Measurements from ENCODE around the gene NSFL1C.
"Not testable (repeated sequence)": the region's sequence is repeated elsewhere in the genome, so short reads cannot be mapped to it uniquely, and the experiment has no call there.

The NSFL1C gene

DNA sequence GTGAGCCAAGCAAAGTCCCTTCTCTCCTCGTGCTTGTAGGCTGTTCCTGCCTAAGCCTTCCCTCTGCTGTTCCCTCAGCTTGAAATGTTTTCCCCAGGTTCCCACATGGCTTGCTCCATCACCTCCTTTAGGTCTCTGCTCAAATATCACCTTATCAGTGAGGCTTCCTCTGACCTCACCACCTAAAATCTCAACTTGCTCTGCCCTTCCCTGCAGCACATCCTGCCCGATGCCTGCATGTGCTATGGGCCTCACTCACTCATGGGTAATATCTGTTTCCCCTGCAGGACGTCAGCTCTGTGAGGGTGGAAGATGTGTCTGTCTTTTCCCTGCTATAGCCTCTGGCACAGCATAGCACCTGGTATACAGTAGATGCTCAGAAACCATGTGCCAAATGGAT lies 43.9 kb downstream of the NSFL1C start:
- DNase-seq: no peak

DNA sequence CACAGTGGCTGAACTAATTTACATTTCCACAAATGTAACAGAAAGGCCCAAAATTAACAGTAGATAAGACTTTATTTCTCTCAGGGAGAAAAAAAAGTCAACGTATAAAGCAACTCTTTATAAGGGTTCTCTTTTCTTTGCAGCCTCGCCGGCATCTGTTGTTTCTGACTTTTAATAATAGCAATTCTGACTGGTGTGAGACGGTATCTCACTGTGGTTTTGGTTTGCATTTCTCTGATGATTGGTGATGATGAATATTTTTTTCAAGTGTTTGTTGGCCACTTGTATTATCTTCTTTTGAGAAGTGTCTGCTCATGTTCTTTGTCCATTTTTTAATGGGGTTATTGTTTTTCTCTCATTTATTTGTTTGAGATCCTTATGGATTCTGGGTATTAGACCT lies 46.6 kb downstream of the NSFL1C start:
- no peak for DNase-seq

DNA sequence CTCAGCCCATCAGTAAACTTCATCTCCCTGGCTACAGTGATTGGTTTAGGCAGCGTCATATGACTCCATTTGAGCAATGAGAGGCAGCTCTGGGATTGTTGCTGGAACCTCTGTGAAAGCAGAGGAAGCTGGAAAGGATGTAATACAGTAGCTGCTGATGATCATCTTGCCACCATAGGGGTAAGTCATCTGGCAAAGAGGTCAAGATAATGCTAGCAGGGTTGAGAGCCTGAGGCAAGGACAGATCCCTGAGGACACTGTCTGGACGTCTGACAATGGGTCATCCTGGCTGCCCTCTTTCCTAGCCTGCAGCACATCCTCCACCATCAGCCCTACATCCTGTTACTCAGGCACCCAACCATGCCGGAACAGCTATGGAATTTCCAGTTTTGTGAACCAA lies 48.3 kb downstream of the NSFL1C start:
- no peak for DNase-seq

DNA sequence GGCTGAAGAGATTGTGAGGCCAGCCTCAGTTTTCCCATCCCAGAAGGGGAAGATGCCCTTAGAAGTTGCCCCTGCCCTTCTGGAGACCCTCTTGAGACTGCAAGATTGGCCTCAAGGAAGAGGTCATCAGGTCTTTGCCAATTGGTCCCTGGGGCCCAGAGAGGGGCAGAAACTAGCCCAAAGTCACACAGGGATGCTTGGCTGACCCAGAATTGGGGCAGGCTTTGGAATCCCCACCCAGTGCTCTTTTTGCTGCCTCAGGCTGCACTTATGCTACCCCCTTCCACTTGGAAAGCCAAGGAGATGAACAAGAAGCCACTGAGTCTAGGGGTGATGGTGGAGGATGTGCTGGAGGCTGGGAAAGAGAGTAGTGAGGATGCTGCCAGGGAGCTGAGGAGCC lies 48.9 kb downstream of the NSFL1C start:
- no peak for DNase-seq

DNA sequence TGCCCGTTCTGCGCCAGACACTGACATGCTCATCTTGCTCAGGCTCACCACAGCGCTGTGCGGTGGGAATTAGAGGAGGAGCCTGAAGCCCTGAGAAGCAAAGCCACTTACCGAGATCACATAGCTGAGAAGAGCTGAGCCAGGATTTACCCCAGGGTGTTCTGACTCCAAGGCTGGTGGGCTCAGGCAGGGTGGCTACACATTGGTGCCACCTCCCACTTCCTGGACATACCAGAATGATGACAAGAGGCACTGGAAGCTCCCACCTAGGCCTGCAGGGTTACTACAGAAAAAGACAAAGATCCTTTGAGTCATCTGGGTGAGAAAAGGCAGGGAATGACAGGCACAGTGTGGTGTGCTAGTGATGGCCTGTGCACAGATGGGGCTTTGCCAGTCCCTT lies 49.4 kb downstream of the NSFL1C start:
- no peak for DNase-seq

DNA sequence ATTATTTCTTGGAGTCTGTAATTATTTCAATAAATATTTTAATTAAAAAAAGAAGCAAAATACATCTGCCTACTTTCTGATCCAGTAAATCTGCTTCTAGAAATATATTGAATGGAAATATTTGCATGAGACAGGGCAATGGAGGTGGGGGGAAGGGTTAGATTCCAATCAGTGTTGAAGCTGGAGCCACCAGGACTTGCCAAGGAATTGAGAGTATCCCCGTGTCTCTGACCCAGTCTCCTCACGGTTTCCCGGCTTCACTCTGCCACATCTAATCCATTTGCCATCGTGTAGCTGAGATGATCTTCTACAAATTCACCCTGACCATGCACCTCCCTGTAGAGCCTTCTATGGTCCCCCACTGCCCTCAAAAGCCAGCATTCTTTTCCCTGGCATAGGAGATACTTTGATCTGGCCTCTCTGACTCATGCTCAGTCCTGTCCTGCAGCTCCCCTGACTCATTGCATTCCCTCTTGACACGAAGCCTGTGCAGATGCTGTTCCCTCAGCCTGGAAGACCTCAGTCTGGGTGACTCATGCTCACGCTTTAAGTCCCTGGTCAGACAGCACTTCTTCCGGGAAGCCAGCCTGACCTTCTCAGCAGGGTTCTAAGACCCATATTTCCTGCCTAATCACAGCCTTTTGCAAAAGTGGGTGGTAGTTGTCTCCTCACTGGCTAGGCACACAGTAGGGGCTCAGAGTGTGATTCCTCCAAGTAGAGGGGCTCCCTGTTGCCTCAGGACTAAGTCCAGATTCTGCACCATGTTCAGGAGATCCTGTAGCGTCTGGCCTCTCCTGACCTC lies 50.8 kb downstream of the NSFL1C start:
- DNase-seq: no peak

DNA sequence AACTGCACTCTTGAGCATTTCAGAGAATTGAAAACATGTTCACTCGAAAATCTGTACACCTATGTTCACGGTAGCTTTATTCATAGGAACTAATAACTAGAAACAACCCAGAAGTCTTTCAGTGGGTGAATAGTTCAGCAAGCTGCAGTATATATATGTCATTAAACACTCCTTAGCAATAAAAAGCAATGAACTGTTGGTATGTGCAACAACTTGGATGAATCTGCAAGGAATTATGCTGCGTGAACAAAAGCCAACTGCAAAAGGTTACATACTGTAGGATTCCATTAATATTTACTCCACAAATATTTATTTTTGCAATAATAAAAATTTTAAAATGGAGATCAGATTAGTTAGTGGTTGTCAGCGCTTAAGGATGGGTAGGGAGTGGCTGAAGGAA lies 51.7 kb downstream of the NSFL1C start:
- no peak for DNase-seq

DNA sequence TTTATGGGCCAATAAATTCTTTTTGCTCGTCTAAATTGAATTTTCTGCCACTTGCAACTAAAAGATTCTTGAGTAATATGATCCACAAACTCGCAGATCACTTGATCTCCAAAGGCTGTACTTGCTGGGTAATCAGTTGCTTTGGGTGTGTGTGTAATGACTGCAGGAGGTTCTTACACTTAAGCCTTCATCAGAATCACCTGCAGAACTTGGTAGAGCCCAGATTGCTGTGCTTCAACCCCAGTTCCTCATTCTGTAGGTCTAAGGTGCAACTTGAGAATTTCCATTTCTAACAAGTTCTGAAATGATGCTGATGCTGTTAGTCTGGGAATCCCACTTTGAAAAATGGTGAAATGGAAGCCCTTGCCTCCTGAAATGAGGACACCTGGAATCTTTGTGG lies 60.8 kb downstream of the NSFL1C start:
- DNase-seq: no peak

DNA sequence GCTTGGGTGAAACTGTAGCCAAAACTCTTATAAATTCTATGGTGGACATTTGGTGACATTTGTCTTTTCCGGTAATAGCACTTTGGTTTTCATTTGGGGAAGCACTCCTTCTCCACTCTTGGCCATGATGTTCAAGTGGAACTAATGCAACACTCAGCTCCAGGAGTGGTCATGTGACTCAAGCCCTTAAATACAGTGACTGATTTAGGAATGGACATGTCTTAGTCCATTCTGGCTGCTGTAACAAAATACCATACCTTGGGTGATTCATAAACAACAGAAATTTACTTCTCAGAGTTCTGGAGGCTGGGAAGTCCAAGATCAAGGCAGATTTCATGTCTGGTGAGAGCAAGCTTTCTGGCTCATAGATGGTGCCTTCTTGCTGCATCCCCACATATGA lies 63.0 kb downstream of the NSFL1C start:
- DNase-seq: no peak

DNA sequence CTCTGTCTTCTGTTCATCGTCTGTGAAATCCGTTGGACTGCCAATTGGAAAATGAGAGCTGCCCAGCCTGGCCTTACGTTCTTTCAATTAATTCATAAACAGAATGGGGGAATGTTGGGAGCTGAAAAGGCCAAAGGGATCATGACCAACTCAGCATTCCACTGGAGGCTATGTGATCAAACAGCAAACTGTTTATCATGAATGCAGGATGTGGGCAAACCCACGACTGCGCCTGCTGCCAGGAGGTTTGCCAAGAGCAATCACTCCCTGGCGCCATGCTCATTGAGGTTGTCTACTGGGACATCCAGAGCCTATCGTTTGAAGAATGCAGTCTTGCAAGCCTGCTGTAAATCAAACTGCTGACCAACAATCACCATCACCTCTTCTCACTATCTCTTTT lies 64.5 kb downstream of the NSFL1C start:
- DNase-seq: no peak

DNA sequence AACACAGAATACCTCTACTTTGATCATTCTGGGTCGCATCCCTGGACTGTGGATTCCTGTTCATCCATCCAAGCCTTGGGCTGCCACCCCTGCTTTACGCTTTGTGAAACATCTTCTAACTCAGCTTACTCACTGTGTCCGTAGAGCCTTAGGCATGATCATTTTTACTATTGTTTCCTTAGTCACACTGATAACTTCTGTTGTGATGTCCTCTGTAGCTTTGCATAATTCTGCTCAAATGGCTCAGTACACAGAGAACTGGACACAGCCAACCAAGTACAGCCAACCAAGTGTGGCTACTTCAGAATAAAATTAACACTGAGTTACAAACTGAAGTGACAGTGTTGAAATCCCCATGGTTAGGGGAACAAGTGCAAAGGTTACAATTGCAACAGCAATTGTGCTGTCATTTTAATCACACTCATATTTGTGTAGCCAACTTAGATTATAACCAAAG lies 65.2 kb downstream of the NSFL1C start:
- DNase-seq: no peak

DNA sequence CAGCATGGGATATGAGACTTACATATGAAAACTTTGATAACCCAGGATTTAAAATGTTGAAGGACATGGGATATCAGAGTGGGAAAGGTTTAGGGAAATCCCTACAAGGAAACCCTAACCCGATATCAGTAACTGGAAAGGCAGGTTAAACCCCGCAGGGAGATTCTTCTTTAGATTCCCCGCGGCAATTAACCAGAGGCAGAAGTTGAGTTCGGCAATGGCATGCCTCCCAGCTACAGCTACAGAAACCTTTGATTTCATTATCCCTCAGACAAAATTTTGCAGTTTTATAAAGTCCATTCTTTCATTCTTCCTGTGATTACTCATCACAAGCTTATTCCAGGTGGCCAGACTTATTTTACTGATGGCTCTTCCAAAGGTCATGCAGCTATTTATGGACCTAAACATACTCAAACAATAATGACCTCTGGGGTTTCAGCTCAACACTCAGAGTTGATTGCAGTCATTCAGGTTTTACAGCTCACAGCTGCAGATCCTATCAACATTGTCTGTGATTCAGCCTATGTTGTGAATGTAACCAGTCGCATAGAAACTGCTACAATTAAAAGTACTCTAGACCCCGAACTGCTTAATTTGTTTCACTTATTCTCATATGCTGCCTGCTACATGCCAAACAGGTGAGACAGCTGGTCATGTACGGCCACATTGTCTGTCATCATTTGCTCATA lies 66.8 kb downstream of the NSFL1C start:
- not testable (repeated sequence) for DNase-seq

DNA sequence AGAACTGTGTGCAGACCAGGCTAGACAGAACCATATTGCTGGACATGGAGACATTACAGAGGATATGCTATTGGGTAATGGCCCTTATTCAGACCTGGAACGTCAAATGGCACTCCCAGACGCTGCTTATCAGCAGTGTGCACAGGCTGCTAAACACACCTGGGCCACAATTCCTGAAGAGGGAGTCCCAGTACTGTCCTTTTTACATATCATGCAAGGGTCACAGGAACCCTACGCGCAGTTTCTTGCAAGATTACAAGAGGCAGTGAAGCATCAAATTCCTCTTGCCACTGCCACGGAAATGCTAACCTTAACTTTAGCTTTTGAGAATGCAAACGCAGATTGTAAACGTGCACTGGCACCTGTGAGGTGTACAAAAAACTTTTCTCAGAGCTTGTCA lies 68.5 kb downstream of the NSFL1C start:
- not testable (repeated sequence) for DNase-seq

DNA sequence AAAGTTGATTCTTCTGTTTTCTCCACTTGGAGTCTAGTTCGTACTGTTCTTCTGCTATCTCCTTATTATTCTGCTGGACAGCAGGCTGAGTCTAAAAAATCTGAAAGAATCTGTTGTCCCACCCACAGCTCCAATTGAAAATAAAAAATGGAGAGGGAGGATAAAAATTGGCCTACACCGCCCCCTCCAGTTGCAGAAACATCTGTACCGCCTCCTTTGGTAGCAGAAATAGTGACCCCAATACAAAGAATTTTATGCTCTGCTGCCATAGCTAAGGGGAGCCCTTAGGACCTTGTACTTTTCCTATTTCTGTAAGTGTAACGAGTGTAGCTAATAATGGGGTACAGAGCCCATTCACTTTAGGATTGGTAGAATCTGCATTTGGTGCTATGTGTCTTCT lies 68.9 kb downstream of the NSFL1C start:
- DNase-seq: no peak

DNA sequence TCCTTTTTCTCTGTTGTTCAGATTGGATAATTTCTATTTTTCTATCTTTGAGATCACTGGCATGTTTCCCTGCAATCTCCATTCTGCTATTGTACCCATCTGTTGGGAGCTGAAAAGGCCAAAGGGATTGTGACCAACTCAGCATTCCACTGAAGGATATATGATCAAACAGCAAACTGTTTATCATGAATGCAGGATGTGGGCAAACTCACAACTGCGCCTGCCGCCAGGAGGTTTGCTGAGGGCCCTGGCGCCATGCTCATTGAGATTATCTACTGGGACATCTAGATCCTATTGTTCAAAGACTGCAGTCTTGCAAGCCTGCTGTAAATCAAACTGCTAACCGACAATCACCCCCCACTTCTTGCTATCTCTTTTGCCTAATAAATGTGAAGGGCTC lies 69.9 kb downstream of the NSFL1C start:
- DNase-seq: no peak

DNA sequence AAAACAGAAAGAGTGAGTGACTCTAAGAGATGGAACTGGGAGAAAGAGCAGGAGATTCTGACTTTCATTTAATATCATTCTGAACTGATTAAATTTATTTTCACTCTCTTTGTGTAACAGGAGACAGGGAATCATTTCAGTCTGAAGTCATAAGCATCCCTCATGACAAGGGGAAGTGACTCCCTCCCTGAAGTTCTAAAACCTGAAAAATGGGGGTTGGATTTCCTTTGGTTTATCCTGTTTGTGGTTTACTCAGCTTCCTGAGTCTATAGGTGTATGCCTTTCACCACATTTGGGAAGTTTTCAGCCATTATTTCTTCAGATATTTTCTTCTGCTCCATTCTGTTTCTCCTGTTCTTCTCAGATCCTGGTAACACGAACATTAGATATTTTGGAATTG lies 70.4 kb downstream of the NSFL1C start:
- DNase-seq: no peak

DNA sequence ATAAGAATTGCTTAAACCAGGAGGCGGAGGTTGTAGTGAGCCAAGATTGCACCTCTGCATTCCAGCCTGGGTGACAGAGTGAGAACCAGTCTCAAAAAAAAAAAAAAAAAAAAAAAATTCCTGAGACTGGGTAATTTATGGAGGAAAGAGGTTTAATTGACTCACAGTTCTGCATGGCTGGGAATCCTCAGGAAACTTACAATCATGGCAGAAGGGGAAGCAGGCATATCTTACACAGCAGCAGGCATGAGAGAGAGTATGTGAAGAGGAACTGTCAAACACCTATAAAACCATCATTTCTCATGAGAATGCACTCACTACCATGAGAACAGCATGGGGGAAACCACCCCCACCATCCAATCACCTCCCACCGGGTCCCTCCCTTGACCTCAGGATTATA lies 72.0 kb downstream of the NSFL1C start:
- no peak for DNase-seq

DNA sequence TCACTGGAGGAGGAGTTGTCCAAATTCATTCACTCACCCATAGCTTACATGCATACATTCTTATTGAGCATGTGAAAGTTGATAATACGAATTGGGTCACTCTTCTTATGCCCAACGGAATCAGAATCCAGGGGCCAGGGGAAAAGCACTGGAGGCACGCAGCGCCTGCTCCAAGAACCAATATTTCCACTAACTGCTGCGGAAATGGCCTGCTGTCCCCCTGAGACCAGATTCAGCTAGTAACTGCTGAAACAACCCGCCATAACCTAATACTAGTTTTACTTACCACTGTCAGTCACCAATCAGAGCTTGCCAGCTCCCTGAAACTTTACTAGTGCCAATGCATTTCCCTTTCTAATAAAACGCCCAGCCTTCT lies 73.2 kb downstream of the NSFL1C start:
- no peak for DNase-seq

DNA sequence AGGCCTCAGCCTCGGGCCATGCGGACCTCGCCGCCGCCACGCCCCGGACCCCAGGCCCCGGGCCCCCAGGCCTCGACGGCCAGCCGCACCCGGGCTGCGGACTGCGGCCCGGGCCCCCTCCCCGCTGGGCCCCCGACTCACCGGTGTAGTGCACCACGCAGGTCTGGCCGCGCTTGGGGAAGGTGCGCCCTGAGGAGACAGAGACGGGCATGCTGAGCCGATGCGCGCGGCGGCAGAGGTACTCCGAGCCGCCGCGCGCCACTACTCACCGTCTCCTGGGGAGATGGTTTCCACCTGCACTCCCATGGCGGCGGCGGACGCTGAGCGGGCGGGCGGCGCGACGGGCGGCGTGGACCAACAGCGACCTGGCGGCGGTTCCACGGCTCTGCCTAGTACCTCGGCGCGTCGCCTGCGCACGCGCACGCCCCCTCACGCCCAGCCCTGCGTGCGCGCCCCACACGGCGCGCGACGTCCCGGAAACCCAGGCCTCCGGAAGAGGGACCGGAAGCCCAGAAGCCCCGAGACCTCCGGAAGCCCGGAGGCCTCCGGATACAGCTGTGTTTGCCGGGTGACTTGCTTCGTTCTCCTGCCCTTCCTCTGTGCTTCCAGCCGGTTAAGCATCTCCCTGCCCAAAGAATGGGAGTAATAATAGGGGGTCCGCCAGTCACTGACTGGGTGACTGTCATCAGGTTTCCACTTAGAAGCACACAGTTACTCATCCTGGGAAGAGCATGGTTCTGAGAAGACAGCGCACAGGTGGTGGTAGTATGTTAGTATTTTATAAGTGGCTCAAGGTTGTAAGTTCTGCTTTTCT lies 73.7 kb downstream of the NSFL1C start, which contains the start of gene FKBP1A:
TSS of gene FKBP1A (minus strand) at position 362 of the 814 bp plus-strand sequence. CDS start at position 306, 56 bp downstream.
- peak; percentile 94 for DNase-seq

DNA sequence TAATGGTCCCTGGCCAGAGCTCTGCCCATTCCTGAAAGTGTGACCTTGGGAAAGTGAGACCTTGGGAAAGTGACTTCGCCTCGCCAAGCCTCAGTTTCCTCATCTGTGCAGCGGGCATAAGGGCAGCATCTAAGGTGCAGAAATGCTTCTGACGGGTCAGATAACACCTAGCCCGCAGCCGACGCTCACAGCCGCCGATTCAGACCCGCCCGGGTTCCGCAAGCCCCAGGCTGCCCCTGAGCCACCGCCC lies 74.3 kb downstream of the NSFL1C start:
- no peak for DNase-seq
